Body of pancreas (tissue), 4 donors: ENCODE measurements around the gene LRRC47.

Source experiments
- CTCF ChIP-seq, 7 experiments: fragments of 450-650 bp in 4 of 7; fragments of 200-600 bp in 3 of 7; sonication (generic) in 3 of 7; IDR thresholded peaks; one replicate each; pipeline ENCODE4 v1.5.1; 2016 to 2019; ENCODE audit warnings: antibody characterized with exemption in 7 of 7
- POLR2A ChIP-seq, 3 donors: fragments of 450-650 bp; IDR thresholded peaks; one replicate each; pipeline ENCODE4 v1.6.1; 2016; ENCODE audit warnings: antibody characterized with exemption in 3 of 3, mild to moderate bottlenecking in 2 of 3

- TF ChIP-seq CTCF (IDR thresholded peaks at IDR 0.05): no peak
- TF ChIP-seq POLR2A (IDR thresholded peaks at IDR 0.05): no peak
Observed at GRCh38 chr1:3763351-3764125, 32.8 kb downstream of the LRRC47 start.
